EL (cell line): ENCODE results near the gene AGR2.
"Not testable (repeated sequence)": the region's sequence is repeated elsewhere in the genome, so short reads cannot be mapped to it uniquely, and the experiment has no call there.

Experiments
- DNase-seq: peaks from one replicate; pipeline ENCODE4 v3.0.0-alpha.2; 2016

AGR2 gene

DNA sequence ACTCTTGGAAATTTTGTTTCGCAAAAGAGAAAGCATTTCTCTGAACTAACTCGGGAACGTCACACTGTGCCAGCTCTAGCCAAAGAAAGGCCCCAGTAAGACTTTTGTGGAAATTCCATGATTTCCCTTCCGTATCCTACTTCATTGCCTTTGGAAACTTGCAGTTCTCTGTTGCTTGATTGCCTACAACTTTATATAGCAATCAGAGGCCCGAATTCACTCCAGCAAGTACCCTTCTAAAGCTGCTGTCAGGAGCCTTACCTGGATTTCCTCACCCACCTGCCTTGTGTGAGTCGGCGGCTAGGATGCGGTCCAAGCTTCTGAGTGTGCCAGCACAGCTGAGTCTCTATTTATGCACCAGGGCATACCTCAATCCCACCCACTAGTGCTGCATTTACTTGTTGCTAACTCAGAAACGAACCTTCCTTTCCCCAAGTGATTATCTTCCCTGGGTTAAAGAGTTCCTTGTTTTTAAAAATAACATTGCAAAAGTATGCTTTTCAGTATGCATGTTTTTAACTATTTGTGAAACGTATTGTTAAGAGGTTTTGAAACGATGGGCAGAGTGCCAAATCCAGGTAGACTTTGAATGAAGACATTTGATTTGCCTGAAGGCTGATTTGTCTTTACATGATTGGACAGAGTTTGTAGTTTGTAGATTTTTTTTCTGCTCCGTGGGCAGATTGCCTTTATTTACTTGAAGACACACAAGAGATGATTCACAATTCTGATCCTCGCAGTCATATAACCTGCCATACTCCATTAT is at the start of gene AGR2:
TSS of gene AGR2 (minus strand) at position 326 of the 766 bp plus-strand sequence. CDS start 3,203 bp downstream, outside the sequence.
- DNase-seq: no peak

DNA sequence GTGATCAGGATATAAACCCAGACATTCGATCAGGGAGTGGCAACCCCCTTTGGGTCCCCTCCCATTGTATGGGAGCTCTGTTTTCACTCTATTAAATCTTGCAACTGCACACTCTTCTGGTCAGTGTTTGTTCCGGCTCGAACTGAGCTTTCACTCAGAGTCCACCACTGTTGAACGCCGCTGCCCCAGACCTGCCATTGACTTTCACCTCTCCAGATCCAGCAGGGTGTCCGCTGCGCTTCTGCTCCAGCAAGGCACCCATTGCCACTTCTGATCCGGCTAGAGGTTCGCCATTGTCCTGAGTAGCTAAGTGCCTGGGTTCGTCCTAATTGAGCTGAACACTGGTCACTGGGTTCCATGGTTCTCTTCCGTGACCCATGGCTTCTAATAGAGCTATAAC is 48.4 kb upstream of the AGR2 start:
- not testable (repeated sequence) for DNase-seq

DNA sequence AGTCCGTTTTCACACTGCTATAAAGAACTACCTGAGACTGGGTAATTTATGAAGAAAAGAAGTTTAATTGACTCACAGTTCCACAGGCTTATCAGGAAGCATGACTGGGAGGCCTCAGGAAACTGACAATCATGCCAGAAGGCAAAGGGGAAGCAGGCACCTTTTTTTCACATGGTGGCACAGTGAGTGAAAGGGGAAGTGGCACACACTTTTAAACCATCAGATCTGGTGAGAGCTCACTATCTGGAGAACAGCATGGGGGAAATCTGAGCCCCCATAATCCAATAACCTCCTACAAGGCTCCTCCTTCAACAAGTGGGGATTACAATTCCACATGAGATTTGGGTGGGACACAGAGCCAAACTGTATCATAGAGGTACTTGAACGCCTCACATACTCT is 47.0 kb upstream of the AGR2 start:
- no peak for DNase-seq

DNA sequence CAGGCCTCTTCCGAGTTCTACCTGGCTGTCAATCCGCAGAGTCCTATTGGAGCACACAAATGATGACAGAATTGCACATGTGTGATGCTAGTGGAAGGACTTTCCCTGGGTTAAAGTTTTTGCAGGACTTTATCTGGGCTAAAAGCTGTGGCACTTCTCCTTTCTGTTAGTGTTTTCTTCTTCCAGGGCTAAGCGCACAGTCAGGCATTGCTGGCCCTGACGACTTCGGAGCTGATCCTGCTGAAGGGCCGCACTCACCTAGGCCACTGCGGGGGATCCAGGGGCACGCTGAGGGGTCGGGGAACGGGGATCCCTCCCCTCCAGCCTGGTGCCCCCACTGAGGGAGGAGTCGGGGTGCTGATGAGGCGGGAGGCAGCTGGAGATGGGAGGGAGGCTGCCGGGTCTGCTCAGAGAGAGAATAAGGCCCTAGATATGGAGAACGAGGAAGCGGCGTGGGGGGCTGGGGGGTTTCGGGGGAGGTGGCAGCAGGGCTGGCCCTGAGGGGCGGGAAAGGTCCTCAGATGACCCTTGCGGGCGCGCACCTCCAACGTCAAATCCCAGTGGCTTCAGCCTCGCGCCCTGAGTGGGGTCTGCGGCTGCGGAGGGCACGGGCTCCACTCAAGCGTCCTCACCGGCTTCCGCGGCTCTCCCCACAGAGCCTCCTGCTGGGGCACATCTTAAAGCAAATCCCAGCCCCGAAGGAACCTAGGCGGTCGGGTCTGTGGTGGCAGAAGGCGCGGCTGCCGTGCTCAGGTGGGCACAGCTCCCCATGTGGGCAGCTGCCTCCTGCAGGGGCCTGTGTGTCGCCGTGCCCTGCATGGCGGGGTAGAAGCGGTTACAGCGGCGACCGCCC is 46.0 kb upstream of the AGR2 start:
- no peak for DNase-seq

DNA sequence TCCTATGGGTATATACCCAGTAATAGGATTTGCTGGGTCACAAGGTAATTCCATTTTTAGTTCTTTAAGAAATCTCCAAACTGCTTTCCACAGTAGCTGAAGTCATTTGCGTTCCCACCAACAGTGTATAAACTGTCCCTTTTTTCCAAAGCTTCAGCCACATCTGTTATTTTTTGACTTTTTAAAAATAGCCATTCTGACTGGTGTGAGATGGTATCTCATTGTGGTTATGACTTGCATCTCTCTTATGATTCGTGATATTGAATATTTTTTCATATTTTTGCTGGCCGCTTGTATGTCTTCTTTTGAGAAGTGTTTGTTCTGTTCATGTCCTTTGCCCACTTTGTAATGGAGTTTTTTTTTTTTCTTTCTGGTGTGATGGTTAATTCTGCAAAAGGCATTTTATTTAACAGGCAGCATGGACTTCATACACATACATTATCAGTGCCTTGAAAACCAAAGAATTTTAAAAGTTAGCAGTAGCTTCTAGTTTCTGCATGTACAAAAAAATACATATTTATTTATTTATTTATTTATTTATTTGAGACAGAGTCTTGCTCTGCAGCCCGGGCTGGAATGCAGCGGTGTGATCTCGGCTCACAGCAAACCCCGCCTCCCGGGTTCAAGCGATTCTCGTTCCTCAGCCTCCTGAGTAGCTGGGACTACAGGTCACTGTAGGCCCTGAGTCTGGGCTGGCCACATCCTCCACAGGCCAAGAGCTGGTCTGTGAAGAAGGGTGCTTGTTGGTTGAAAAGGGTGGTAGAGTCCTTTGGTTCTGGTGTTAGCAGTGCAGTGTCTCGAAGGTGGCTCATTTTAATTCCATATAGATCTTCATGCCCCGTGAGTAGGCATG is 44.7 kb upstream of the AGR2 start:
- no peak for DNase-seq

DNA sequence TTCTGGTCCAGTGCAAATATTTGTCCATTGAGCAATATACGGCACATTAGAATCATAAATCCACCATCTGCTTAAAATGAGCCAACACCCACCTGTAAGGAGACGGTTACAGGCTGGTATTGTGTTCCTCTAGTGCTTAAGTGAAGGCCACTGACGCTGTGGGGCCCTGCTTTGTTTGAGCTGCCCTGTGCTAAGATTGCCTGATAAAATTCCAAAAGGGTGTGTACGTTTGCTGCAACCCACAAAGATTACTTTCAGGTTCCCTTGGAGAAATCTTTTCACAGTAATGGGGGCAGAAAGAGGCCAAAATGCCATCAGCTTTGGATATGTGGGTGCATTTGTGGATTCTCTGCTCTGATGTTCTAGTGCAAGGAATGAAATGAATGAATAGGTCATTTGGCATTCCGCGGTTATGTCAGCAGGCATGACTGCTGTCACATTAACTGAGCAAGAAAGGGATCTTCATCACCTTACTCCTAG is 42.6 kb upstream of the AGR2 start:
- peak; percentile 13 for DNase-seq

DNA sequence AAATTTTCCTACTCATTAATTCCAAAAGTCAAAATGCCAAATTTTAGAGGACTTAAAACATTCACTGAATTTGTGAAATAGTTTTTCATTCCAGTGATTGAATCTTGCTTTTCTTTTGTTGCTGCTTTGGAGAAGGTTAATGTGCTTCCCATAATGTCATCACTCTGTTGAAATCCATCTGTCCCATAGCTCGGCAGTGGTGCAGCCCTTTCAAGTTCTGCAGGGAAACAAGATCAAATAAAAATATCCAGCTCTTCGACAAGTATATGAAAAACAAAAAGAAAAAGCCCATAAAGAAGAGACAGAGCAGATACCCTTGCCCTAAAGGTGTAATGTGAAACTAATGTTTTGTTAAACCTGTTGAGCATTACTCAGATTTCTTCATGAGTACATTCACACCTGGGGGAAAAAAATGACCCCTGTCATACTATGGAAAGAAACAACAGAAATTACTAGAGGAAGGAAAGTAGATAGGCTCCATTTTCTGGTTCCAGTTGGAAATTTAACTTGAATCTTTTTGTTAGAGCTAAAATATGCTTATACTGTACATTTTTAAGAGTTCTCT is 41.9 kb upstream of the AGR2 start:
- DNase-seq: no peak

DNA sequence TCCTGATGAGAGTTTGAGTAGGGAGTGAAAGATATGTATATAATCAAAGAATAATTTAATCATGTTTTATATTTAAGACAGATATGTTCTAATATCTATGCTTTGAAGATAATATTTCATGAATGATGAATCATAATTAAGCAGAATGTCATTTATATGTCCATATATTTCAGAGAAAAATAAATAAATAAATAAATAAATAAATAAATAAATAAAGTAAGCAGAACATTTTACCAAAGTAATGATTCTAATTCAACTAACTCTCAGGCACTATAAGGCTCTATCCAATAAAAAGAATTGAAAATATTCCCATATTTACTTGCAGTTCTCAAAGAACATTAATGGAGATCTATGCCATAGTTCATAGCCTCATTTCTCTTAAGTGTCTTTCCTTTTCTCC is 40.9 kb upstream of the AGR2 start:
- DNase-seq: no peak

DNA sequence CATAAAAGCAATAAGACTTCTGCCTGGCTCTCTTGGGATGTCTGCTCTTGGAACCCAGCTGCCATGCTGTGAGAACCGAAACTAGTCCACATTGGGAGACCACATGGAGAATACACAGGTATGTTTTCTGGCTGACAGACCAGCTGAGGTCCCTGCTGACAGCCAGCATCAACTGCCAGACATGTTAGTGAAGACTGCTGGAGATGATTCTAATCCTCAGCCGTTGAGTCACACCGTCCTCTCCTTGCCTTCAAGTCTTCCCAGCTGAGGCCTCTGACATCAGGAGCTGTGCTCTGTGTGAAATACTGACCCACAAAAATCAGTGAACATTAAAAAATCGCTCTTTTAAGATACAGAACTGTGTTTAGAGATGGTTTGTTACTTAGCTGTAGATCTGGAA is 36.9 kb upstream of the AGR2 start:
- DNase-seq: peak; percentile 30

DNA sequence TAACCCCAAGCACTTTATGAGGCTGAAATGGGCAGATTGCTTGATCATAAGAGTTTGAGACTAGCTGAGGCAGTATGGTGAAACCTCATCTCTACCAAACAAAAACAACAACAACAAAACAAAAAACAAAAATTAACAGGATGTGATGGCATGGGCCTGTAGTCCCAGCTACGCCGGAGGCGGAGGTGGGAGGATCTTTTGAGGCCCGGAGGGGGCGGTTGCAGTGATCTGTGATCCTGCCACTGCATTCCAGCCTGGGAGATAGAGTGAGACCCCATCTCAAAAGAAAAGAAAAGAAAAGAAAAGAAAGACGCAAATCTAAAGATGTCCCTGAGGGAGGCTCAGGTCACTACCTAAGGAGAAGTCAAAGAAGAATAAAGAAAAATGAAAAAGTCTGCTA is 35.3 kb upstream of the AGR2 start:
- no peak for DNase-seq

DNA sequence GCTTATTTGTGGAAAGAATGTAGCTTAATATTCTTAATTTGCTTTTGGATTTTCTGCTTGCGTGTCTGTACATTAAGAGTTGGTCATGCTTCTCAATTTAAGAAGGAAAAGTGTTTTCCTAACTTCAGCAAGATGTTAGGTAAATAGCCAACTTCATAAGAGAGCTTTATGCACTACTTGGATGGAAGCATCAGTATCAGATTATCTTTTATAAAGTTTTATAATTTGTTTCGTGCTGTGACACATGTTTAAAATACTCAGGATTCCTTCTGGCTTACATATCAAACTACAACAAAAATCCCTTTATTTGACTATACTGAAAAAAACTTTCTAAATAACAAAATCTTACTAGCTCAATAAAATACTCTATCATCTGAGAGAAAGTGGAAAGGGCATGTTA is 34.8 kb upstream of the AGR2 start:
- peak; percentile 21 for DNase-seq

DNA sequence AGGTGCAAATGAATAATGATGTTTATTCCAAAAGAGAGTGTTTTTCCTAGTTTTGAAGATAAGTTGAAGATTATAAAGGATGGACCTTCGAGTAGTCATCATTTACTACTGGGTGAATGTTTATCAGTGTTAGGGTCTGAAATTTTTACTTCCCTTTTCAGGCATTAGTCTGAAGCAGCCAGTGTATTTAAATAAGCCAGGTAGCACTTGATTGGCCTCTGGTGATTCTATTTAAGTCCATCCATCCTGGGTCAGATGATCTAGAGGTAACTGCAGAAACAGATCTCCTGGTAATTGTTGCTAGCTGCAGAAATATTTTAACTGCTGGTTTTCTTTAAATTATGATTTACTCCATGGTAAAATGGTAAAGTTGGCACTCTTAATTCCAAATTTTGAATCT is 34.1 kb upstream of the AGR2 start:
- no peak for DNase-seq

DNA sequence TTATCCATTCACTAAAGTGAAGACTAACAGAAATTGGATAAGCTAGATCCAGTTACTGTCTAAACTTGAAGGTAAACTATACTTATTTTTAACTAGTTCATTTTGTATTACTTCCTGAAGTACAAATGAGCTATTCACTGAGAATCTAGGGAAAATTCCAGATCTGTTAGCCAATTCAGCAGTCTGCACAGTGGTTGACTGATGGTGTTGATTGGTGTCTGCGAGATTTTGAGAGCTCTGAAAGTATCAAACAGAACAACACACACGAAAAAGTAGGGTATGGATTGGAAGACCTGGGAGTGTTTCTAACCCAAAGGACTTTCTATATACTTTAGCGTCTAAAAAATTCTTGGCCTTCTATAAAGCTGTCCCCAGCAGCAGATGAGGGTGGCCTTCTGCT is 33.6 kb upstream of the AGR2 start:
- DNase-seq: no peak

DNA sequence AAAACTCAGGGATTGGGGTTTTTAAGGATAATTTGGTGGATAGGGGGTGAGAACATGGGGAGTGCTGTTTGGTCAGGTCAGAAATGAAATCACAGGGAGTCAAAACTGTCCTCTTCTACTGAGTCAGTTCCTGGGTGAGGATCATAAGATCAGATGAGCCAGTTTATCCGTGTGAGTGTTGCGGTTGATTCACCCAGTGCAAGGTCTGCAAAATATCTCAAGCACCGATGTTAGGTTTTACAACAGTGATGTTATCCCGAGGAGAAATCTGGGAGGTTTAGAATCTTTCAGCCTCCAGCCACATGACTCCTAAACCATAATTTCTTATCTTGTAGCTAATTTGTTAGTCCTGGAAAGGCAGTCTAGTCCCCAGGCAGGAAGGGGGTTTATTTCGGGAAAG is 31.7 kb upstream of the AGR2 start:
- DNase-seq: no peak

DNA sequence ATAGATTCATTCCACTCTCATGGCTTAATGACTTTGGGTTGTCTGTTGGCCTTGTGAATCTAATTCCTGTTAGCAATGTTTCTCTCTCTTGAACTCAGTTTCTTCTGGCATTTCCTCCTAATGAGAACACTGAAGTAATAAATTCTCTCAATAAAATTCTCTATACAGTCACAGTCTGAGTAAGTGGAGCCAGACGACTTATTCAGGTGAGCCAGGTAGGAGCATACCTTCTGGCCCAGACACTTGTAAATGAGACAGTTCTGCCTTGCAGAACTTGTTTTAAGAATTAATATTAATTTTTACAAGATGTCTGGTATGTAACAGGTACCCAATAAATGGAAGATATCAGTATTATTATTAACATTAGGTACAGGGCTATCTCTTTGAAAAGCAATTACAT is 28.6 kb upstream of the AGR2 start:
- no peak for DNase-seq

DNA sequence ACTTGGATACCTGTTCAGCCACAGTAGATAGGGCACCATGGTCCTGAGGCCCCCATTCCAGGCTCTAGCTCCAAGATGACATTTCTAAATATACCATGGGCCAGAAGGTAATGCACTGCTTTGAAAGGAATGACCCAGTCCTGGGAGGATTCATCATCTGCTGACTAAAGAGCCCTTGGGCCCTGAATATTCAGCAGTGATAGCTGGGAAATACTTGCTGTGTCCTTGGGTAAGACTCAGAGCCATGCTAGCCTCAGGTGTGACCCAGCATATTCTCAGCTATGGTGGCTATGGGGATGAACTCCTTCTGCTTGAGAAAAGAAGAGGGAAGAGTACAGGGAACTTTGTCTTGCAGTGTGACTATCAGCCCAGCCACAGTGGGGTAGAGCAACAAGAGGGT is 21.3 kb upstream of the AGR2 start:
- no peak for DNase-seq

DNA sequence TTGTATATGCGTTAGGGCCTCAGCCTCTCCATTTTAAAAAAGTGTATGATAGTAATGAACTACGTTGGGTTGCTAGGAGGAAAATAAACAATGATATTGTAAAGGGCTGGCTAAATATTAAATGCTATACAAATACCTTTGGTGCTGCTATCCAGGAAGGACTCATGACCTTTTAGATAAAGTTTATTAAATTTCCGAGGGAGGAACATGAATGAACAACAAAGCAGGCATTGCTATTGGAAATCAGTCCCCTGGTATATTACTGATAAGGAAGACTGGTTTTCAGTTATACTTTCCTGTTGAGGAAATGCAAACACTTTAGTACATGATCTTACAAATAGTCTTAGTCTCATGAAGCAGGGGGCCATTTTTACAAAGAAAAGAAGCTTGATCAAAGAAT is 17.2 kb upstream of the AGR2 start:
- DNase-seq: no peak

DNA sequence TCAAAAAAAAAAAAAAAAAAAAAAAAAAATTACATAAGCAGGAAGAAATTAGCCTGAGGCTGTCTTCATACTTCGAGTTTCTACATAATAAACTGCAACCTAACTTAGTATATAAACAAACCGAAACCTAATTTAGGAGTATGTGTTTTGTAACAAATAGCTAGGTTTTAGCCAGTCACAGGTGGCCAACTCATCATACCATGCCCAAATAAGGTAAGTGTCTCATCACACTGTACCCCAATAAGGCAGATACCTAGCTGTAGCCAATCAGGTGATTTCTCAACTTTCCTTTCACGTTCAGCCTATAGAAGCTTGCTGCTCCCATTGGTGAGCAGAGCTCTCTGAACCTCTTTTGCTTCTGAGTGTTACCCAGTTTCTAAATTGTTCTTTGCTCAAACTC is 13.9 kb upstream of the AGR2 start:
- no peak for DNase-seq

DNA sequence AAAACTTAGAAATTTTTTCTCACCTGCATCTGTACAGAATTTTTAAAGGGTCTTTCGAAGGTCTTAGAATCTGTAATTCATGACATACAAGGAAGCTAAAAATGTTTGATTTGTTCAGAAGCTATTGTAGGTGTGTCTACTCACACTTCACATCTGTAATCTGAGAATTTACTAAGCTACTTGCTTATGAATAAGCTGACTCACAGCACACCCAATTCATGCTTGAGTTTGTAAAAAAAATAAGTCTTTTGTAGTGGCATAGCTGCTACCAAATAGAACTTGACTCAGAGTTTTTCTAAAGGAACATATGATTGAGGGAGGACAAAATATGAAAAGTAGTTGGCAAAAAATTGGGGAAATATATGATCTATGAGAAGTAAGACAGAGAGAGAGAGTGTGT is 12.7 kb upstream of the AGR2 start:
- DNase-seq: no peak

DNA sequence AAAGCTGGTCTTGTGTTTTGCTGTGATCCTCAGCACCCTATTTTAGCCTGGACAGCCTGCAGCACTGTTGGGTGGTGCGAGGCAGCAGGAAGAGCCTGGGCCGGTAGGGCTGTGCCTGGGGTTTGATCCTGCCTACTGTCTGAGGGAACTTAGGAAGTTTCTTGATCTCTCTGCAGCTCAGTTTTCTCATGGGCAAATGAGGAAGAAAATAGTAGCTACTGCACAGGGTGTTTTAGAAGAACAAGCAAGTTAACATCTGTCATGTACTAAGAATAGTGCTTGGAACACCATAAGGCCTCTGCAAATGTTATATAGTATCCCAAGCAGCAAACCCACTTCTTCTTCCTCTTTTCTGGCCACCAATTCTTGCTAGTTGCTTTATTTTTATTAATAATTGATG is 12.0 kb upstream of the AGR2 start:
- DNase-seq: no peak

DNA sequence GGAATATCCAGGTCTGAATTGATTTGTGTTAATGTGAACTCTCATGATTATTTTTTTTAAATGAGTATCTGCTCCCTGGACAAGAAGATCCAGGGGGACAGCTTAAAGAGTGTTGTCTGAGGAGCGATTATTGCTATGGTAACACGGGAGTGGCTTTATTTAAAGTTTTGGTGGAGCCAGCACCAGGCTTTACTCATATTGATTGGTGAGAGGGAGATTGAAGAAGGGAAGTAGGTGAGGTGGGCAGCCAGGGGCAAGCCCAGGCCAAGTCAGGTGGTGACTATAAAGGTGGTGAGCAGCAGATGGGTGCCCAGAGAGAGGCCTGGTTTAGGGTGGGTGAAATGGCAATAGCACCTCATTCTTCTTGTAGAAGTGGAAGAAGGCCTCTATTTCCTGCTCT is 10.2 kb upstream of the AGR2 start:
- DNase-seq: no peak

DNA sequence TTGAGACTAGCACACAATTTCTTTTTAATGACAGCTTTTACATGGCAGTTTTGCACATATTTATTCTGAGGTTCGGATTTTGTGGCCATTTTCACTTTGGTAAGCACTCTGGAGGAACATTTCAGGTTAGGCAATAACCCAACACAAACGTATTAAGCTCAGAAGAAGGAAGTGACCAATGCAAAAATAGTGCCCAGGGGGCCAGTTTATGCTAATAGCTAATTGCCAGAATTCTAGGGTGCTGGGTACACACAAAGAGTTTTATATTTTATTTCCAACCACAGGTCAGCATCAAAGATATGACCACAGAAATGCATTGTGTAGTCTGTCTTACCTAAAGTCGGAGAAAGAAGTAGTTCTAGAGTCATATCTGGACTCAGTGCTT is 8.4 kb upstream of the AGR2 start:
- no peak for DNase-seq
